Measurements from ENCODE around the gene CFAP65. TPM values are rescaled to one million over a fixed set of nuclear protein-coding genes. Genes with fewer than 3 reads are reported as not detected.

CFAP65 gene
- polyA plus RNA-seq, 3 donors, result not detected

- Mint-ChIP-seq H3K9me3 (peaks cover 0 to 22% (median 10%) of the 10 kb centered on the region in 7 donors), H3K36me3 (peaks cover 0 to 7% of the 10 kb centered on the region in 2 donors), H3K27me3 (ENCODE audit: low read depth in 3 of 3) (peaks cover 85 to 98% (median 88%) of the 10 kb centered on the region in 3 donors), H3K4me3 (peak overlapping the region in 1 of 2 donors; percentile 84), H3K27ac (peak overlapping the region in 1 of 7 donors; percentile 9), H3K4me1 (peaks cover 23% of the 10 kb centered on the region)
- Histone ChIP-seq H3K4me1 (ENCODE audit: control insufficient read depth in 1 of 2, insufficient read depth in 2 of 2, low read length in 2 of 2) (peaks cover 8 to 24% of the 10 kb centered on the region in 2 donors), H3K4me3 (replicated peaks in 1 of 3; ENCODE audit: low read depth in 2 of 3, low read length in 3 of 3) (no peak overlapping the region), H3K27me3 (ENCODE audit: control insufficient read depth in 2 of 2, insufficient read depth in 2 of 2, low read length in 2 of 2) (peaks cover 72 to 91% of the 10 kb centered on the region in 2 donors), H3K36me3 (replicated peaks in 1 of 2; ENCODE audit: control insufficient read depth in 1 of 2, insufficient read depth in 2 of 2, low read length in 2 of 2) (no peaks in the 10 kb centered on the region), H2AFZ (ENCODE audit: insufficient read depth, low read depth, low read length, poor library complexity, severe bottlenecking) (no peak overlapping the region), H3K27ac (ENCODE audit: low read depth in 1 of 2, low read length in 2 of 2) (no peak overlapping the region), H3K9ac (ENCODE audit: insufficient read depth, low read length, poor library complexity, severe bottlenecking) (no peak overlapping the region), H3K4me2 (replicated peaks; ENCODE audit: extremely low read depth, low read length, poor library complexity, severe bottlenecking) (no peak overlapping the region), H4K20me1 (ENCODE audit: insufficient read depth, low read length) (no peaks in the 10 kb centered on the region), H3K79me2 (ENCODE audit: insufficient read depth, low read length) (no peaks in the 10 kb centered on the region), H3K9me3 (replicated peaks in 1 of 2; ENCODE audit: control insufficient read depth in 1 of 2, insufficient read depth in 1 of 2, low read length in 2 of 2) (peaks cover 0 to 29% of the 10 kb centered on the region in 2 donors)
- intact Hi-C loops (cut with micrococcal nuclease), result no loop called here
- TF ChIP-seq, protein P1, sequence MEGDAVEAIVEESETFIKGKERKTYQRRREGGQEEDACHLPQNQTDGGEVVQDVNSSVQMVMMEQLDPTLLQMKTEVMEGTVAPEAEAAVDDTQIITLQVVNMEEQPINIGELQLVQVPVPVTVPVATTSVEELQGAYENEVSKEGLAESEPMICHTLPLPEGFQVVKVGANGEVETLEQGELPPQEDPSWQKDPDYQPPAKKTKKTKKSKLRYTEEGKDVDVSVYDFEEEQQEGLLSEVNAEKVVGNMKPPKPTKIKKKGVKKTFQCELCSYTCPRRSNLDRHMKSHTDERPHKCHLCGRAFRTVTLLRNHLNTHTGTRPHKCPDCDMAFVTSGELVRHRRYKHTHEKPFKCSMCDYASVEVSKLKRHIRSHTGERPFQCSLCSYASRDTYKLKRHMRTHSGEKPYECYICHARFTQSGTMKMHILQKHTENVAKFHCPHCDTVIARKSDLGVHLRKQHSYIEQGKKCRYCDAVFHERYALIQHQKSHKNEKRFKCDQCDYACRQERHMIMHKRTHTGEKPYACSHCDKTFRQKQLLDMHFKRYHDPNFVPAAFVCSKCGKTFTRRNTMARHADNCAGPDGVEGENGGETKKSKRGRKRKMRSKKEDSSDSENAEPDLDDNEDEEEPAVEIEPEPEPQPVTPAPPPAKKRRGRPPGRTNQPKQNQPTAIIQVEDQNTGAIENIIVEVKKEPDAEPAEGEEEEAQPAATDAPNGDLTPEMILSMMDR (IDR thresholded peaks at IDR 0.05), result no peak
- DNase-seq, result no peak
- WGBS (ENCODE audit: insufficient coverage), result under 1% methylated on average over 49 of the region's 50 CpGs
Measured at GRCh38 chr2:218984239-218985020, 56.9 kb downstream of the CFAP65 start.

- no peak overlapping the region for H3K27ac Mint-ChIP-seq
- Histone ChIP-seq H3K27ac (ENCODE audit: low read depth in 1 of 2, low read length in 2 of 2) (no peak overlapping the region), H3K79me2 (ENCODE audit: insufficient read depth, low read length) (no peaks in the 10 kb centered on the region), H3K9ac (ENCODE audit: insufficient read depth, low read length, poor library complexity, severe bottlenecking) (no peak overlapping the region), H2AFZ (ENCODE audit: insufficient read depth, low read depth, low read length, poor library complexity, severe bottlenecking) (no peak overlapping the region), H3K27me3 (ENCODE audit: control insufficient read depth in 2 of 2, insufficient read depth in 2 of 2, low read length in 2 of 2) (peaks cover 67 to 90% of the 10 kb centered on the region in 2 donors), H3K4me1 (ENCODE audit: control insufficient read depth in 1 of 2, insufficient read depth in 2 of 2, low read length in 2 of 2) (peaks cover 8 to 24% of the 10 kb centered on the region in 2 donors), H3K9me3 (replicated peaks in 1 of 2; ENCODE audit: control insufficient read depth in 1 of 2, insufficient read depth in 1 of 2, low read length in 2 of 2) (peaks cover 0 to 25% of the 10 kb centered on the region in 2 donors), H3K36me3 (replicated peaks in 1 of 2; ENCODE audit: control insufficient read depth in 1 of 2, insufficient read depth in 2 of 2, low read length in 2 of 2) (no peaks in the 10 kb centered on the region), H3K4me2 (replicated peaks; ENCODE audit: extremely low read depth, low read length, poor library complexity, severe bottlenecking) (no peak overlapping the region), H3K4me3 (replicated peaks in 1 of 3; ENCODE audit: low read depth in 2 of 3, low read length in 3 of 3) (no peak overlapping the region), H4K20me1 (ENCODE audit: insufficient read depth, low read length) (no peaks in the 10 kb centered on the region)
- H3K4me1 Mint-ChIP-seq, result peaks cover 23% of the 10 kb centered on the region
- intact Hi-C loops (cut with micrococcal nuclease), result no loop called here
- peaks cover 0 to 7% of the 10 kb centered on the region in 2 donors for H3K36me3 Mint-ChIP-seq
- peaks cover 0 to 20% (median 7%) of the 10 kb centered on the region in 7 donors for H3K9me3 Mint-ChIP-seq
- H3K27me3 Mint-ChIP-seq (ENCODE audit: low read depth in 3 of 3), result peaks cover 85 to 98% (median 88%) of the 10 kb centered on the region in 3 donors
- 14% methylated on average over 9 of the region's 10 CpGs for WGBS (ENCODE audit: insufficient coverage)
- TF ChIP-seq, protein P1 (IDR thresholded peaks at IDR 0.05), result no peak
- peak overlapping the region in 1 of 2 donors; percentile 83 for H3K4me3 Mint-ChIP-seq
- DNase-seq, result no peak
Measured at GRCh38 chr2:218983934-218984238, 57.4 kb downstream of the CFAP65 start.
